GM23338 (cell line): ENCODE measurements around the gene PDE3A. TPM values are rescaled to one million over a fixed set of nuclear protein-coding genes. Genes with fewer than 3 reads are reported as not detected.
"Not testable (repeated sequence)": the region's sequence is repeated elsewhere in the genome, so short reads cannot be mapped to it uniquely, and the experiment has no call there.

Experiments used
- ATAC-seq: fragments of 200-7000 bp; cut with Tn5 transposase; 3 replicates; pipeline ENCODE4 v1.9.1; 2020
- DNase-seq: peaks from one replicate; pipeline ENCODE4 v3.0.0-alpha.2; 2015; ENCODE audit warnings: low spot score
- H2AFZ ChIP-seq: fragments of 200-600 bp; sonication (generic); 2 replicates; pipeline ENCODE4 v1.8.0; 2016; ENCODE audit warnings: antibody characterized with exemption, mild to moderate bottlenecking, moderate library complexity
- H3F3A ChIP-seq: fragments of 200-600 bp; sonication (generic); replicated peaks from 2 replicates; pipeline ENCODE4 v1.8.0; 2017; ENCODE audit warnings: antibody characterized with exemption, mixed run types, low read depth
- H3K27ac ChIP-seq: fragments of 200-600 bp; sonication (generic); 2 replicates; pipeline ENCODE4 v1.6.1; 2016; ENCODE audit warnings: low read depth
- H3K27me3 ChIP-seq: fragments of 200-600 bp; sonication (generic); 2 replicates; pipeline ENCODE4 v1.8.0; 2016; ENCODE audit warnings: mild to moderate bottlenecking, mixed run types, moderate library complexity; ENCODE audit not compliant: insufficient read depth
- H3K36me3 ChIP-seq: fragments of 200-600 bp; sonication (generic); 2 replicates; pipeline ENCODE4 v1.8.0; 2016; ENCODE audit warnings: mild to moderate bottlenecking; ENCODE audit not compliant: insufficient read depth
- H3K4me1 ChIP-seq: fragments of 200-600 bp; sonication (generic); 2 replicates; pipeline ENCODE4 v1.8.0; 2016; ENCODE audit warnings: mild to moderate bottlenecking, moderate library complexity; ENCODE audit not compliant: insufficient read depth
- H3K4me2 ChIP-seq: fragments of 200-600 bp; sonication (generic); 2 replicates; pipeline ENCODE4 v1.7.1; 2017; ENCODE audit warnings: mixed run types
- H3K4me3 ChIP-seq: fragments of 200-600 bp; sonication (generic); 2 replicates; pipeline ENCODE4 v1.6.1; 2016; ENCODE audit warnings: mixed run types
- H3K79me2 ChIP-seq: fragments of 200-600 bp; sonication (generic); replicated peaks from 2 replicates; pipeline ENCODE4 v1.8.0; 2017; ENCODE audit warnings: mild to moderate bottlenecking; ENCODE audit not compliant: insufficient read depth
- H3K9me2 ChIP-seq: fragments of 200-600 bp; sonication (generic); 2 replicates; pipeline ENCODE4 v1.8.0; 2017; ENCODE audit not compliant: insufficient read depth
- H4K20me1 ChIP-seq: fragments of 200-600 bp; sonication (generic); replicated peaks from 2 replicates; pipeline ENCODE4 v1.8.0; 2017; ENCODE audit warnings: mild to moderate bottlenecking; ENCODE audit not compliant: insufficient read depth
- H3K27ac Mint-ChIP-seq: 2 replicates; pipeline ENCODE4 v1.8.0; 2020; ENCODE audit warnings: inconsistent platforms, mild to moderate bottlenecking, moderate library complexity, mixed read lengths
- H3K27me3 Mint-ChIP-seq: 3 replicates; pipeline ENCODE4 v1.8.0; 2022; ENCODE audit warnings: low read depth, mild to moderate bottlenecking, moderate library complexity, mixed read lengths, inconsistent platforms; ENCODE audit not compliant: insufficient read depth, poor library complexity
- H3K36me3 Mint-ChIP-seq: 3 replicates; pipeline ENCODE4 v1.8.0; 2021; ENCODE audit warnings: low read depth, mild to moderate bottlenecking, inconsistent platforms, moderate library complexity, mixed read lengths
- H3K4me1 Mint-ChIP-seq: 3 replicates; pipeline ENCODE4 v1.8.0; 2020; ENCODE audit warnings: mild to moderate bottlenecking, inconsistent platforms, mixed read lengths
- H3K4me3 Mint-ChIP-seq: 3 replicates; pipeline ENCODE4 v1.8.0; 2021; ENCODE audit warnings: moderate library complexity, mild to moderate bottlenecking, inconsistent platforms, mixed read lengths
- H3K9me3 Mint-ChIP-seq: 3 replicates; pipeline ENCODE4 v1.8.0; 2020; ENCODE audit warnings: moderate library complexity, mild to moderate bottlenecking, inconsistent platforms, mixed read lengths
- CREB1 ChIP-seq: fragments of 250-450 bp; sonication (Bioruptor Pico); IDR thresholded peaks from 2 replicates; pipeline ENCODE4 v1.5.0; 2020; ENCODE audit warnings: low read depth, mild to moderate bottlenecking, moderate library complexity
- CTCF ChIP-seq, 2 experiments: fragments of 200-600 bp in 1 of 2; sonication (generic) in 1 of 2; conservative IDR thresholded peaks; 2 replicates each; pipeline versions ENCODE4 v1.5.1 to v1.6.1; 2016 to 2017; ENCODE audit warnings: antibody characterized with exemption in 2 of 2, low read depth in 2 of 2, mild to moderate bottlenecking in 2 of 2, moderate library complexity in 1 of 2
- ETS1 ChIP-seq: IDR thresholded peaks from 2 replicates; pipeline ENCODE4 v1.6.1; 2016; ENCODE audit warnings: antibody characterized with exemption
- EZH2 ChIP-seq: fragments of 200-600 bp; sonication (generic); IDR thresholded peaks from one replicate; pipeline ENCODE4 v1.8.0; 2017; ENCODE audit warnings: antibody characterized with exemption, mild to moderate bottlenecking, low read depth; ENCODE audit not compliant: unreplicated experiment
- EZH2phosphoT487 ChIP-seq: fragments of 200-600 bp; sonication (generic); IDR thresholded peaks from one replicate; pipeline ENCODE4 v1.8.1; 2018; ENCODE audit warnings: antibody characterized with exemption; ENCODE audit not compliant: unreplicated experiment
- NANOG ChIP-seq: IDR thresholded peaks from 2 replicates; pipeline ENCODE4 v1.6.1; 2016; ENCODE audit warnings: antibody characterized with exemption, borderline replicate concordance
- POLR2AphosphoS5 ChIP-seq: IDR thresholded peaks from 2 replicates; pipeline ENCODE4 v1.6.1; 2016; ENCODE audit warnings: antibody characterized with exemption, low read depth
- REST ChIP-seq: IDR thresholded peaks from one replicate; pipeline ENCODE4 v1.6.1; 2018; ENCODE audit warnings: antibody characterized with exemption; ENCODE audit not compliant: unreplicated experiment
- STAT1 ChIP-seq: IDR thresholded peaks from one replicate; pipeline ENCODE4 v1.6.1; 2016; ENCODE audit warnings: antibody characterized with exemption; ENCODE audit not compliant: unreplicated experiment
- ZNF114 ChIP-seq: fragments of 250-450 bp; sonication (Bioruptor Pico); IDR thresholded peaks from 2 replicates; pipeline ENCODE4 v1.5.0; 2020; ENCODE audit warnings: mild to moderate bottlenecking, moderate library complexity
- ZNF331 ChIP-seq: fragments of 250-450 bp; sonication (Bioruptor Pico); IDR thresholded peaks from 2 replicates; pipeline ENCODE4 v1.5.0; 2020; ENCODE audit warnings: low read depth, mild to moderate bottlenecking, moderate library complexity
- polyA plus RNA-seq: library from polyadenylated mRNA; unstranded; fragments of >200 nt; fragmentation: Nextera tagmentation; extraction: Ambion mirVana; gene quantifications from 2 replicates; pipeline ENCODE4 v1.2.1, GENCODE V29; 2016
- total RNA-seq: library from RNA; depleted of rRNA; stranded (reverse); fragments of >200 nt; shearing (Covaris generic); gene quantifications from 2 replicates; pipeline ENCODE4 v1.2.3, GENCODE V29; 2014

The PDE3A gene
- total and polyA plus RNA-seq, 2 experiments from 2014 or later: 2.7 to 9.2 TPM

GRCh38 chr12:20604408-20605067, 236.2 kb downstream of the PDE3A start (continued):
- TF ChIP-seq REST: no peak
- TF ChIP-seq ETS1: no peak

GRCh38 chr12:20615020-20615419, 246.7 kb downstream of the PDE3A start:
- H3K9me3 Mint-ChIP-seq, H3K9me2 ChIP-seq, H3K27me3 Mint-ChIP-seq, H3K36me3 ChIP-seq, H3F3A ChIP-seq, H3K4me1 ChIP-seq, ATAC-seq, H3K27ac Mint-ChIP-seq, H3K79me2 ChIP-seq, H4K20me1 ChIP-seq, DNase-seq, H3K4me3 Mint-ChIP-seq, H3K4me2 ChIP-seq, H3K4me1 Mint-ChIP-seq, H3K27ac ChIP-seq, H3K4me3 ChIP-seq, H3K27me3 ChIP-seq, H3K36me3 Mint-ChIP-seq, H2AFZ ChIP-seq: not testable (repeated sequence)

- Histone ChIP-seq H3K36me3 (no peaks in the 10 kb centered on the region), H3K27ac (no peak overlapping the region), H3K4me1 (no peaks in the 10 kb centered on the region), H2AFZ (no peak overlapping the region), H3K4me2 (no peak overlapping the region), H3K9me2 (no peaks in the 10 kb centered on the region), H3K4me3 (no peak overlapping the region), H3K27me3 (no peaks in the 10 kb centered on the region), H3F3A (no peaks in the 10 kb centered on the region), H4K20me1 (no peaks in the 10 kb centered on the region), H3K79me2 (no peaks in the 10 kb centered on the region)
- no peaks in the 10 kb centered on the region for H3K36me3 Mint-ChIP-seq
- no peak overlapping the region for H3K4me3 Mint-ChIP-seq
- H3K4me1 Mint-ChIP-seq: no peaks in the 10 kb centered on the region
- no peaks in the 10 kb centered on the region for H3K27me3 Mint-ChIP-seq
- H3K27ac Mint-ChIP-seq: no peak overlapping the region
- no peaks in the 10 kb centered on the region for H3K9me3 Mint-ChIP-seq
- DNase-seq (no peak), ATAC-seq (no peak)
- TF ChIP-seq POLR2AphosphoS5 (no peak), CREB1 (no peak), CTCF (conservative IDR thresholded peaks at IDR 0.05; ENCODE audit: low read depth in 2 of 2) (no peak), ZNF331 (CRISPR knock-in tag) (no peak), EZH2 (no peak), REST (no peak), ZNF114 (CRISPR knock-in tag) (no peak), NANOG (no peak), EZH2phosphoT487 (no peak), STAT1 (no peak)
These were observed 247.8 kb downstream of the PDE3A start for GRCh38 chr12:20616093-20616492.
